Smooth muscle cell (in vitro differentiated cells): ENCODE data around the gene HOXB13. TPM values are rescaled to one million over a fixed set of nuclear protein-coding genes. Genes with fewer than 3 reads are reported as not detected.

ENCODE experiments used
- DNase-seq: peaks from one replicate; lab custom pipeline; 2025; ENCODE audit not compliant: unreplicated experiment; lab: John Stamatoyannopoulos, UW
- H2AFZ ChIP-seq: fragments of 200-600 bp; sonication (generic); 2 replicates; pipeline ENCODE4 v1.6.0; 2016; ENCODE audit warnings: antibody characterized with exemption, low read depth, mild to moderate bottlenecking
- H3F3A ChIP-seq: fragments of 200-600 bp; sonication (generic); 2 replicates; pipeline ENCODE4 v1.6.0; 2017; ENCODE audit warnings: antibody characterized with exemption, low read depth
- H3K27ac ChIP-seq: fragments of 200-600 bp; sonication (generic); 2 replicates; pipeline ENCODE4 v1.5.1; 2016; ENCODE audit warnings: low read depth, mild to moderate bottlenecking
- H3K27me3 ChIP-seq: fragments of 200-600 bp; sonication (generic); 2 replicates; pipeline ENCODE4 v1.6.1; 2016; ENCODE audit warnings: low read depth, mild to moderate bottlenecking
- H3K36me3 ChIP-seq: fragments of 200-600 bp; sonication (generic); 2 replicates; pipeline ENCODE4 v1.5.1; 2016; ENCODE audit warnings: low read depth
- H3K4me1 ChIP-seq: fragments of 200-600 bp; sonication (generic); 2 replicates; pipeline ENCODE4 v1.5.1; 2016; ENCODE audit warnings: low read depth
- H3K4me2 ChIP-seq: fragments of 200-600 bp; sonication (generic); 2 replicates; pipeline ENCODE4 v1.6.0; 2016; ENCODE audit warnings: mild to moderate bottlenecking
- H3K4me3 ChIP-seq: fragments of 200-600 bp; sonication (generic); 2 replicates; pipeline ENCODE4 v1.5.1; 2016; ENCODE audit warnings: mild to moderate bottlenecking
- H3K79me2 ChIP-seq: fragments of 200-600 bp; sonication (generic); 2 replicates; pipeline ENCODE4 v1.6.0; 2016; ENCODE audit warnings: low read depth, mild to moderate bottlenecking
- H3K9ac ChIP-seq: fragments of 200-600 bp; sonication (generic); 2 replicates; pipeline ENCODE4 v1.6.0; 2016; ENCODE audit warnings: low read depth
- H3K9me3 ChIP-seq: fragments of 200-600 bp; sonication (generic); replicated peaks from 2 replicates; pipeline ENCODE4 v1.5.1; 2016; ENCODE audit warnings: low read depth
- H4K20me1 ChIP-seq: fragments of 200-600 bp; sonication (generic); 2 replicates; pipeline ENCODE4 v1.6.0; 2016; ENCODE audit warnings: low read depth
- WGBS: methylation state at CpG from one replicate; pipeline ENCODE4 v1.1.7; 2016; ENCODE audit warnings: low lambda C conversion rate; 5-methylcytosine and 5-hydroxymethylcytosine counted together
- polyA plus RNA-seq: library from polyadenylated mRNA; unstranded; fragments of >200 nt; fragmentation: Nextera tagmentation; extraction: Ambion mirVana; gene quantifications from 2 replicates; pipeline ENCODE4 v1.2.1, GENCODE V29; 2016
- total RNA-seq: library from RNA; depleted of rRNA; stranded (reverse); fragments of >200 nt; gene quantifications from 2 replicates; pipeline ENCODE4 v1.2.3, GENCODE V29; 2014
- TF ChIP-seq, protein P1 (sequence below): fragments of 200-600 bp; sonication (generic); IDR thresholded peaks from 2 replicates; pipeline ENCODE4 v1.5.1; 2017; ENCODE audit warnings: borderline replicate concordance, mild to moderate bottlenecking, antibody characterized with exemption; ENCODE audit not compliant: insufficient read depth, poor library complexity, severe bottlenecking

Gene HOXB13
- total and polyA plus RNA-seq, 2 experiments from 2014 or later = 4.8 to 5.4 TPM

DNA sequence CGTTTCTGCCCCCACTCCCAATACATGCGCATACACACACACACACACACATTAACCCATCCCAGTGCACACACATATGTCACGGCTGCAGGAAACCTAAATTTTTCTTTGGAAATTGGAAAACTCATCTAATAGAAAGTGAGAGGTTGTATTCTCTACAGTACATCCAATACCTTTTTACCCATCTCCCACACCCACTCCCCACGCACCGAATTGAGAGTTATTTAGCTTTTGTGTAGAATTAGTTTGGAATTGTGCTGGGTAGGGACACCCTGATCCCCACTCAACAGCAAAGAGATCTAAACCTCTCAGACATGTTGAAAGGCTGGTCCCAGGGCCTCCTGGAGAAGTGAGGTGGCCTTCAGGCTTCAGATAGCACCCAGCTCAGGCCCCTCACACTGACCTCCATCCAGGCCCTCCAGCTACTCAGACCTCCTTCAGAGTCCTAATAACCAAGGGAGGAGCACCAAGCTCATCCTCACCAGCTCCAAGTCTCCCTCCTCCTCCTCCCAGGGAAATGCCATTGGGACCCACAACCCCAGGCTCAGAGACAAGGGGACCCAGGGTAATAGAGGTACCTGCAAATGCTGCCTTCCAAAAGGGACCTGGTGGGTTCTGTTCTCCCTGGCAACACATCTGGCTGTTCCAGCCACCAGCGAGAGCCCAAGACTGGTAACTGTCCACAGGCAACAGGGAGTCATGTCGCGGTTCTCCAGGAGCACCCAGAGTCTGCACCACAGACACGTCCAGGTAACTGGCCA lies 955 bp downstream of the HOXB13 start:
- 51% methylated on average over 9 of the region's 9 CpGs for WGBS
- TF ChIP-seq, protein P1, sequence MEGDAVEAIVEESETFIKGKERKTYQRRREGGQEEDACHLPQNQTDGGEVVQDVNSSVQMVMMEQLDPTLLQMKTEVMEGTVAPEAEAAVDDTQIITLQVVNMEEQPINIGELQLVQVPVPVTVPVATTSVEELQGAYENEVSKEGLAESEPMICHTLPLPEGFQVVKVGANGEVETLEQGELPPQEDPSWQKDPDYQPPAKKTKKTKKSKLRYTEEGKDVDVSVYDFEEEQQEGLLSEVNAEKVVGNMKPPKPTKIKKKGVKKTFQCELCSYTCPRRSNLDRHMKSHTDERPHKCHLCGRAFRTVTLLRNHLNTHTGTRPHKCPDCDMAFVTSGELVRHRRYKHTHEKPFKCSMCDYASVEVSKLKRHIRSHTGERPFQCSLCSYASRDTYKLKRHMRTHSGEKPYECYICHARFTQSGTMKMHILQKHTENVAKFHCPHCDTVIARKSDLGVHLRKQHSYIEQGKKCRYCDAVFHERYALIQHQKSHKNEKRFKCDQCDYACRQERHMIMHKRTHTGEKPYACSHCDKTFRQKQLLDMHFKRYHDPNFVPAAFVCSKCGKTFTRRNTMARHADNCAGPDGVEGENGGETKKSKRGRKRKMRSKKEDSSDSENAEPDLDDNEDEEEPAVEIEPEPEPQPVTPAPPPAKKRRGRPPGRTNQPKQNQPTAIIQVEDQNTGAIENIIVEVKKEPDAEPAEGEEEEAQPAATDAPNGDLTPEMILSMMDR = no peak
- DNase-seq = no peak
- peak overlapping the region; percentile 97 for H3K4me2 ChIP-seq
- no peaks in the 10 kb centered on the region for H3K79me2 ChIP-seq
- H3F3A ChIP-seq = no peaks in the 10 kb centered on the region
- no peaks in the 10 kb centered on the region for H3K36me3 ChIP-seq
- no peaks in the 10 kb centered on the region for H3K9me3 ChIP-seq
- H3K9ac ChIP-seq = no peak overlapping the region
- peaks cover 56% of the 10 kb centered on the region for H3K27me3 ChIP-seq
- H3K4me3 ChIP-seq = peak overlapping the region; percentile 61
- no peaks in the 10 kb centered on the region for H4K20me1 ChIP-seq
- peak overlapping the region; percentile 96 for H2AFZ ChIP-seq
- H3K27ac ChIP-seq = no peak overlapping the region
- no peaks in the 10 kb centered on the region for H3K4me1 ChIP-seq

DNA sequence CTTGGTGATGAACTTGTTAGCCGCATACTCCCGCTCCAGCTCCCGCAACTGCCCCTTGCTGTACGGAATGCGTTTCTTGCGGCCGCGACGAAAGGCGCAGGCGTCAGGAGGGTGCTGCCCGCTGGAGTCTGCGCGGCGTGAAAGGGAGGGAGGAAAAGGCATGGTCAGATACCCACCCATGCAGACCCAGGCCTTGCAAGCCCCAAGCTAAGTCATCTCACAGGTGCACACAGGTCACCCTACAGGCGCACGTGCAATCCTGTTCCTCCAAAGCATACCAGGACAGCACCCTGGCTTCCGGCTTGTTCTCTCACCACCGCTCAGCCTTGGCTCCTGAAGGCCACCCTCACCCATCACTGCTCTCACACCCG lies 1.6 kb downstream of the HOXB13 start:
- Histone ChIP-seq H3K79me2 (no peaks in the 10 kb centered on the region), H3F3A (no peaks in the 10 kb centered on the region), H3K4me1 (no peaks in the 10 kb centered on the region), H3K36me3 (no peaks in the 10 kb centered on the region), H3K4me2 (peak overlapping the region; percentile 97), H4K20me1 (no peaks in the 10 kb centered on the region), H3K9me3 (no peaks in the 10 kb centered on the region), H3K27me3 (peaks cover 54% of the 10 kb centered on the region), H3K27ac (no peak overlapping the region), H3K4me3 (no peak overlapping the region), H2AFZ (no peak overlapping the region), H3K9ac (no peak overlapping the region)
- no peak for DNase-seq
- WGBS = 48% methylated on average over 20 of the region's 20 CpGs
- TF ChIP-seq, protein P1 = no peak

DNA sequence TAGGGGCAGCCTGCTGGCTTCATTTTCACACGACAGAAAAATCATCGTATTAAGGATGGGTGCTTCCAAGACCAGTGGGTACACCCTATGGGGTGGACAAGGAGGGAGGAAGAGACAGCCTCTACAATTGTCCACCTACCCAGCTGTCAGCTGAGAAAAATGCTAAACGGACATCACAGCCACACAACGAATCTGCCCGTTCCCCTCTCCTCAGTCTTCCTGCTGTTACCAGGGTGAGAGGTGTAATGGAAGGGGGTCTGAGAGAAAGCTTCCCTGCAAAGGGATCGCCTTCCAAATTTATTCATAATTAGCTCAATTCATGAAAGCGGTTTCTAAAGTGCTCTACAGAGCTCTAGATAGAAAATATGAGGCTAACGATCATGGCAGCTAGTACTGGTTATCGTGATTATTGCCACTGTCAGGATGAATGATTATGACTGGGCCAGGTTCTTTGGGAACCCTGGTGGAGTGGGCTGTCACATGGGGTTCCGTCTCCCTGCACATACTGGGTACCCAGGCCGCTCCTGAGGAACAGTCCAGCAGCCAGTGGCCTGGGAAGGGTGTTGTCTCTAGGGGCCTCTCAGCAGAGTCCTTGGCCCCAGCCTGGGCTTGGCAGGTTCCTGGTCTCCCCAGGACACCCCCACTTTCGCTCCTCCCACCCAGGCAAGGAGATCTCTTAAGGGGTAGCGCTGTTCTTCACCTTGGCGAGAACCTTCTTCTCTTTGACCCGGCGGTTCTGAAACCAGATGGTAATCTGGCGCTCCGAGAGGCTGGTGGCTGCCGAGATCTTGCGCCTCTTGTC lies 2.2 kb downstream of the HOXB13 start:
- TF ChIP-seq, protein P1 = no peak
- Histone ChIP-seq H3K27ac (no peak overlapping the region), H3K36me3 (no peaks in the 10 kb centered on the region), H3K9ac (no peak overlapping the region), H3K4me2 (no peak overlapping the region), H3K79me2 (no peaks in the 10 kb centered on the region), H3K9me3 (no peaks in the 10 kb centered on the region), H3K4me1 (no peaks in the 10 kb centered on the region), H3K27me3 (peaks cover 48% of the 10 kb centered on the region), H4K20me1 (no peaks in the 10 kb centered on the region), H3K4me3 (no peak overlapping the region), H2AFZ (no peak overlapping the region), H3F3A (no peaks in the 10 kb centered on the region)
- WGBS = 65% methylated on average over 20 of the region's 20 CpGs
- no peak for DNase-seq
